ENCODE results near the gene STPG2. TPM values are rescaled to one million over a fixed set of nuclear protein-coding genes. Genes with fewer than 3 reads are reported as not detected.

STPG2 gene
- total and polyA plus RNA-seq, 2 of the 4 experiments (the other 2 are of a cell fraction) = not detected

DNA sequence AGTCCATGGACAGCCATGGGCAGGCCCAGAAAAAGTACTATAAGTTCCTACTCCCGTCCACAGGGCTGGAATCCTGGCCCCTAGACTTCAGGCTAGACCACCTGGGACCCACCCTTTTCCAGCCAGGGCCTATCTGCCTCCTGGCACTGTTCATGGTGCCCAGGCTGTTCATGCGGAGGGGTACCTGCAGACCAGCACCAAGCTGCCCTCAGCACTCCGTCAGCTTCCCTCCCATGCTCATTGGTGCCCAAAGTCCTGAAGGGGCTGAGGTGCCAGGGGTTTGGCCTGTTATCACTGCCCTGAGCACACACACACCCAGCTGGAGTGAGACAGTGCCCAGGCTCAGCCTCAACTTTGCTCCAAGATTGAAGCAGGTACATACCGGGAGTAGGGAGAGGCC, 477.7 kb downstream of the STPG2 start:
- H3K4me2 ChIP-seq (ENCODE audit: low read depth, low read length) = no peak overlapping the region
- H3K27me3 ChIP-seq (ENCODE audit: control insufficient read depth, insufficient read depth, low read length) = no peaks in the 10 kb centered on the region
- no peak overlapping the region for H2BK20ac ChIP-seq (ENCODE audit: low read depth, low read length)
- ChIA-PET POLR2A (ENCODE audit: unreplicated experiment) (no interaction called here), CTCF (no interaction called here)
- no peak overlapping the region for H4K8ac ChIP-seq (ENCODE audit: low read depth in 2 of 2, low read length in 2 of 2)
- H4K5ac ChIP-seq (ENCODE audit: low read depth, low read length) = no peak overlapping the region
- dilution Hi-C loops (cut with HindIII; ENCODE audit: low sequenced_read_pairs, unreplicated experiment) = no loop called here
- H3K9me3 ChIP-seq (ENCODE audit: control insufficient read depth, insufficient read depth, low read length) = peaks cover 11% of the 10 kb centered on the region
- no peaks in the 10 kb centered on the region for H3K4me1 ChIP-seq (ENCODE audit: control insufficient read depth, insufficient read depth, low read length)
- no peak overlapping the region for H3K14ac ChIP-seq (replicated peaks; ENCODE audit: low read depth, low read length)
- no peak for ATAC-seq (ENCODE audit: low read depth)
- BruUV-seq (replicated peaks) = no TSS peak
- H3K27ac ChIP-seq (ENCODE audit: insufficient read depth, low read length) = no peak overlapping the region
- no peak overlapping the region for H3K4me3 ChIP-seq (ENCODE audit: insufficient read depth, low read depth, low read length)
- no peak overlapping the region for H3K9ac ChIP-seq (ENCODE audit: low read depth, low read length)
- in situ Hi-C loops (cut with MboI; ENCODE audit: low sequenced_read_pairs) = no loop called here
- no peak overlapping the region for H2BK120ac ChIP-seq (ENCODE audit: low read depth, low read length)
- no peak overlapping the region for H2BK15ac ChIP-seq (ENCODE audit: low read depth, low read length)
- H3K36me3 ChIP-seq (ENCODE audit: control insufficient read depth, insufficient read depth, low read length) = no peaks in the 10 kb centered on the region
- H4K91ac ChIP-seq (ENCODE audit: insufficient read depth, low read depth, low read length) = no peak overlapping the region
- no peaks in the 10 kb centered on the region for H3K79me1 ChIP-seq (ENCODE audit: low read depth in 1 of 2, low read length in 2 of 2)
- H3K18ac ChIP-seq (ENCODE audit: low read depth, low read length) = no peak overlapping the region
- H2AK9ac ChIP-seq (replicated peaks; ENCODE audit: low read depth, low read length, poor library complexity) = no peak overlapping the region
- intact Hi-C loops (cut with micrococcal nuclease) = no loop called here
- no peak overlapping the region for H2BK5ac ChIP-seq (ENCODE audit: low read depth, low read length, poor library complexity, severe bottlenecking)
- H3K23ac ChIP-seq (ENCODE audit: low read depth, low read length) = no peak overlapping the region
- WGBS, 2 experiments (ENCODE audit: extremely low coverage in 2 of 2, insufficient read length in 1 of 2) = 44% methylated on average over 2 of the region's 4 CpGs; no CpG with 5 or more reads in 1 of the 2 experiments
- no peak for TF ChIP-seq CHD1 (IDR thresholded peaks at IDR 0.05; ENCODE audit: low read depth, low read length)
- TF ChIP-seq SMC3 (IDR thresholded peaks at IDR 0.05; ENCODE audit: low read depth, low read length) = no peak
- no peak for TF ChIP-seq MAFK (IDR thresholded peaks at IDR 0.05; ENCODE audit: low read depth, low read length)
- TF ChIP-seq, protein P1, sequence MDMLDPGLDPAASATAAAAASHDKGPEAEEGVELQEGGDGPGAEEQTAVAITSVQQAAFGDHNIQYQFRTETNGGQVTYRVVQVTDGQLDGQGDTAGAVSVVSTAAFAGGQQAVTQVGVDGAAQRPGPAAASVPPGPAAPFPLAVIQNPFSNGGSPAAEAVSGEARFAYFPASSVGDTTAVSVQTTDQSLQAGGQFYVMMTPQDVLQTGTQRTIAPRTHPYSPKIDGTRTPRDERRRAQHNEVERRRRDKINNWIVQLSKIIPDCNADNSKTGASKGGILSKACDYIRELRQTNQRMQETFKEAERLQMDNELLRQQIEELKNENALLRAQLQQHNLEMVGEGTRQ (IDR thresholded peaks at IDR 0.05; ENCODE audit: low read depth, low read length) = no peak
- no peak for TF ChIP-seq RFX5 (IDR thresholded peaks at IDR 0.05; ENCODE audit: low read depth, low read length)
- TF ChIP-seq FOS (IDR thresholded peaks at IDR 0.05; ENCODE audit: low read depth, low read length) = no peak
- TF ChIP-seq BHLHE40 (IDR thresholded peaks at IDR 0.05; ENCODE audit: low read depth, low read length) = no peak
- no peak for TF ChIP-seq RCOR1 (IDR thresholded peaks at IDR 0.05; ENCODE audit: insufficient replicate concordance, low read length)
- TF ChIP-seq MAZ (IDR thresholded peaks at IDR 0.05; ENCODE audit: borderline replicate concordance, low read depth, low read length) = no peak
- no peak for TF ChIP-seq RAD21 (IDR thresholded peaks at IDR 0.05; ENCODE audit: low read length)
- TF ChIP-seq NFE2L2 (IDR thresholded peaks at IDR 0.05; ENCODE audit: low read depth, low read length) = no peak
- TF ChIP-seq ELK1 (IDR thresholded peaks at IDR 0.05; ENCODE audit: borderline replicate concordance, low read depth, low read length) = no peak
- TF ChIP-seq CEBPB (IDR thresholded peaks at IDR 0.05; ENCODE audit: low read depth, low read length) = no peak
- H3K56ac ChIP-seq (ENCODE audit: extremely low read depth, insufficient read depth, low read length) = no peak overlapping the region
- no peak for DNase-seq
- no peak overlapping the region for H3K4ac ChIP-seq (ENCODE audit: low read depth, low read length)
- H2AK5ac ChIP-seq (ENCODE audit: low read depth, low read length) = no peak overlapping the region
- no peak overlapping the region for H2AFZ ChIP-seq (replicated peaks; ENCODE audit: low read length, poor library complexity)
- H4K20me1 ChIP-seq (ENCODE audit: insufficient read depth, low read length) = no peaks in the 10 kb centered on the region
- H3K9me1 ChIP-seq (ENCODE audit: insufficient read depth, low read length) = no peaks in the 10 kb centered on the region
